WTC11 (cell line): ENCODE measurements around the gene COG4. TPM values are rescaled to one million over a fixed set of nuclear protein-coding genes. Genes with fewer than 3 reads are reported as not detected.

Experiments
- ATAC-seq: fragments of 200-7000 bp; cut with Tn5 transposase; 2 replicates; pipeline ENCODE4 v1.10.0; 2021; ENCODE audit warnings: mild to moderate bottlenecking, moderate library complexity
- CTCF ChIA-PET: fragments of 300-600 bp; sonication (Branson Sonifier 250); formaldehyde crosslinking; loops from one replicate; lab custom pipeline; 2021; ENCODE audit warnings: antibody characterized with exemption; lab: Charles Lee
- POLR2A ChIA-PET: fragments of 350-600 bp; sonication (Branson Sonifier 250); formaldehyde crosslinking; loops from one replicate; lab custom pipeline; 2021; ENCODE audit warnings: antibody characterized with exemption; lab: Charles Lee
- DNase-seq: peaks from one replicate; pipeline ENCODE4 v3.0.0; 2021; ENCODE audit warnings: low spot score
- H3K27ac Mint-ChIP-seq: 2 replicates; pipeline ENCODE4 v1.8.0; 2021; ENCODE audit warnings: mixed read lengths
- H3K27me3 Mint-ChIP-seq: 2 replicates; pipeline ENCODE4 v1.8.0; 2021; ENCODE audit warnings: low read depth, mild to moderate bottlenecking, moderate library complexity, mixed read lengths
- H3K36me3 Mint-ChIP-seq: 2 replicates; pipeline ENCODE4 v1.8.0; 2021; ENCODE audit warnings: mixed read lengths
- H3K4me1 Mint-ChIP-seq: 2 replicates; pipeline ENCODE4 v1.8.0; 2022; ENCODE audit warnings: mixed read lengths
- H3K4me3 Mint-ChIP-seq: 2 replicates; pipeline ENCODE4 v1.8.0; 2021; ENCODE audit warnings: mild to moderate bottlenecking, moderate library complexity, mixed read lengths
- H3K9me3 Mint-ChIP-seq: 2 replicates; pipeline ENCODE4 v1.8.0; 2021; ENCODE audit warnings: mixed read lengths
- CREM ChIP-seq: sonication (generic); formaldehyde crosslinking; IDR thresholded peaks from 2 replicates; pipeline ENCODE4 v1.8.1; 2022; ENCODE audit warnings: mild to moderate bottlenecking, missing genetic modification reagents, moderate library complexity
- E2F4 ChIP-seq: sonication (generic); formaldehyde crosslinking; IDR thresholded peaks from 2 replicates; pipeline ENCODE4 v1.8.1; 2022; ENCODE audit warnings: low read depth, mild to moderate bottlenecking, moderate library complexity, missing genetic modification reagents, borderline replicate concordance
- ETV6 ChIP-seq: sonication (generic); formaldehyde crosslinking; IDR thresholded peaks from 2 replicates; pipeline ENCODE4 v1.8.1; 2022; ENCODE audit warnings: mild to moderate bottlenecking, missing genetic modification reagents
- FOXJ3 ChIP-seq: sonication (generic); formaldehyde crosslinking; IDR thresholded peaks from 2 replicates; pipeline ENCODE4 v1.9.0; 2021; ENCODE audit warnings: missing genetic modification reagents, mild to moderate bottlenecking, borderline replicate concordance
- FOXK1 ChIP-seq: sonication (generic); formaldehyde crosslinking; IDR thresholded peaks from 2 replicates; pipeline ENCODE4 v1.8.0; 2022; ENCODE audit warnings: mild to moderate bottlenecking, moderate library complexity, missing genetic modification reagents
- MXD4 ChIP-seq: fragments of 250-450 bp; sonication (Bioruptor Pico); IDR thresholded peaks from 2 replicates; pipeline ENCODE4 v1.8.0; 2021; ENCODE audit warnings: mild to moderate bottlenecking, moderate library complexity, borderline replicate concordance
- PRDM15 ChIP-seq: sonication (generic); formaldehyde crosslinking; IDR thresholded peaks from 2 replicates; pipeline ENCODE4 v1.8.0; 2022; ENCODE audit warnings: missing genetic modification reagents
- TCF7 ChIP-seq: sonication (generic); formaldehyde crosslinking; IDR thresholded peaks from 2 replicates; pipeline ENCODE4 v1.8.0; 2022; ENCODE audit warnings: mild to moderate bottlenecking, low read depth, missing genetic modification reagents, moderate library complexity
- TEAD4 ChIP-seq: sonication (generic); formaldehyde crosslinking; IDR thresholded peaks from 2 replicates; pipeline ENCODE4 v1.8.0; 2022; ENCODE audit warnings: mild to moderate bottlenecking, missing genetic modification reagents
- ZNF263 ChIP-seq: sonication (generic); formaldehyde crosslinking; IDR thresholded peaks from 2 replicates; pipeline ENCODE4 v1.8.1; 2022; ENCODE audit warnings: low read depth, mild to moderate bottlenecking, moderate library complexity, missing genetic modification reagents
- ZNF671 ChIP-seq: fragments of 250-450 bp; sonication (Bioruptor Pico); IDR thresholded peaks from 2 replicates; pipeline ENCODE4 v1.8.0; 2021; ENCODE audit warnings: mild to moderate bottlenecking
- total RNA-seq: library from RNA; stranded (reverse); gene quantifications from 3 replicates; pipeline ENCODE4 v1.2.3, GENCODE V29; 2021
- TF ChIP-seq, protein P1 (sequence below): sonication (generic); formaldehyde crosslinking; IDR thresholded peaks from 2 replicates; pipeline ENCODE4 v1.8.1; 2022; ENCODE audit warnings: mild to moderate bottlenecking, missing genetic modification reagents, moderate library complexity, borderline replicate concordance
- TF ChIP-seq, protein P2 (sequence below): fragments of 250-450 bp; sonication (Bioruptor Pico); conservative IDR thresholded peaks from 2 replicates; pipeline ENCODE4 v1.9.0; 2021; ENCODE audit warnings: mild to moderate bottlenecking
- TF ChIP-seq, protein P3 (sequence below): sonication (generic); formaldehyde crosslinking; conservative IDR thresholded peaks from 2 replicates; pipeline ENCODE4 v1.8.1; 2022; ENCODE audit warnings: mild to moderate bottlenecking, missing genetic modification reagents
- TF ChIP-seq, protein P4 (sequence below): sonication (generic); formaldehyde crosslinking; conservative IDR thresholded peaks from 2 replicates; pipeline ENCODE4 v1.8.1; 2023; ENCODE audit warnings: mild to moderate bottlenecking, low read depth, missing genetic modification reagents, moderate library complexity

Gene COG4
- total RNA-seq, 1 experiment from 2014 or later, result 56.6 TPM

DNA sequence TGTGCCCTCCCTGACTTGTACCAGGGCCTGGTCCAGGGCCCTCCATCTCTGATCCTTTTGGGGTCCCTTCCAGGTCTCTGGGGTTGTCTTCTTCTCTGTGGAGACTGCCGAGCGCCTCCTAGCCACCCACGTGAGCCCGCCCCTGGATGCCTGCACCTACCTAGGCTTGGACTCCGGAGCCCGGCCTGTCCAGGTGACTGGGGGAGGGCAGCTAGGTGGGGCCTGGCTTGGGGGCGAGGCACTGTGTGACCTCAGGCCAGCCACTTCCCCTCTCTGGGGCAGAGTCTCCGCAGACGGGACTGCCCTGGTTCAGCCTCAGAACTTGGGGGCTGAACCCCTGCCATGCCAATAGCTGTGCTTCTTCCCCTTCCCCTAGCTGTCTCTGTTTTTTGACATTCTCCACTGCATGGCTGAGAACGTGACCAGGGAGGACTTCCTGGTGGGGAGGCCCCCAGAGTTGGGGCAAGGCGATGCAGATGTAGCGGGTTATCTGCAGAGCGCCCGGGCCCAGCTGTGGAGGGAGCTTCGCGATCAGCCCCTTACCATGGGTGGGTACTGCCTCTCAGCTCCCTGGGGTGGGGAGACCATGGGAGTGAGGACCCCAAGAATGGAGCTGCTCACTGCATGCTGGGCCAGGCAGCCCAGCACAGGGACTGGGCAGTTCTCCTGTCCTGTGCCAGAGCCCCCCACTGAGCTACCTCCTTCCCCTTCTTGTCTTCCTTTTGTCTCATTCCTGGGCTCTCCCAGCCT lies 54.4 kb downstream of the COG4 start (continued):
- TF ChIP-seq E2F4 (CRISPR knock-in tag) (no peak), TEAD4 (CRISPR knock-in tag) (no peak)

DNA sequence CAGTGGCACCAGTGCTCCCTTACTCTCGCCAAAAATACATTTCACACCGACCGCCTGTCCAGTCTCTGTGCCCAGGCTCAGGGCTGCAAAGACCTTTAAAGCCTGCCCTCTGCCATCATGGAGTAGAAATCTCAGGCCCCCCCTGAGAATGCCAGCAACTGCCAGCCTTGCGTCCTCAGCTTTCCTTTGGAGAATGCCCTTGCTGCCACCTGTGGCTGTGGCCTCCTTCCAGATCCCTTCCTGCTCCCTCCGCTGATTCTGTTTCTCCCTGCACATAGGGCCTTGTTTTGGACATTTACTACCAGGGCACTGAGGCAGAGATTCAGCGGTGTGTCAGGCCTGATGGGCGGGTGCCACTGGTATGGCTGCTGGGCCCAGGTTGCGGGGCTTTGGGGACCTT lies 55.7 kb downstream of the COG4 start:
- Mint-ChIP-seq H3K9me3 (no peaks in the 10 kb centered on the region), H3K27me3 (no peaks in the 10 kb centered on the region), H3K4me3 (no peak overlapping the region), H3K4me1 (peaks cover 3% of the 10 kb centered on the region; the same call in 1 of the 2 replicates), H3K27ac (no peak overlapping the region; the same call in 1 of the 2 replicates), H3K36me3 (no peaks in the 10 kb centered on the region)
- ChIA-PET CTCF (interaction anchor here (0.7 to 1.8 kb wide), 2 partner anchors 28 to 87 kb away, joined by 3 to 6 read pairs; no protein-coding TSS in a partner anchor), POLR2A (interaction anchor here (1.8 kb wide), 1 partner anchor 86 kb away, joined by 7 read pairs; no protein-coding TSS in a partner anchor)
- no peak for ATAC-seq
- DNase-seq, result no peak
- TF ChIP-seq ZNF671 (CRISPR knock-in tag) (no peak), PRDM15 (CRISPR knock-in tag) (peak; percentile 32; the same call in 1 of the 2 replicates)
- TF ChIP-seq, all 79 proteins: peak for 1

GRCh38 chr16:70467113-70467512 lies 56.2 kb downstream of the COG4 start:
- TF ChIP-seq ZNF263 (CRISPR knock-in tag) (no peak), MXD4 (no peak), FOXK1 (no peak), FOXJ3 (CRISPR knock-in tag) (no peak), CREM (no peak), TCF7 (no peak), ETV6 (CRISPR knock-in tag) (no peak)
- TF ChIP-seq, protein P1, sequence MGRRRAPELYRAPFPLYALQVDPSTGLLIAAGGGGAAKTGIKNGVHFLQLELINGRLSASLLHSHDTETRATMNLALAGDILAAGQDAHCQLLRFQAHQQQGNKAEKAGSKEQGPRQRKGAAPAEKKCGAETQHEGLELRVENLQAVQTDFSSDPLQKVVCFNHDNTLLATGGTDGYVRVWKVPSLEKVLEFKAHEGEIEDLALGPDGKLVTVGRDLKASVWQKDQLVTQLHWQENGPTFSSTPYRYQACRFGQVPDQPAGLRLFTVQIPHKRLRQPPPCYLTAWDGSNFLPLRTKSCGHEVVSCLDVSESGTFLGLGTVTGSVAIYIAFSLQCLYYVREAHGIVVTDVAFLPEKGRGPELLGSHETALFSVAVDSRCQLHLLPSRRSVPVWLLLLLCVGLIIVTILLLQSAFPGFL, result no peak
- TF ChIP-seq, protein P2, sequence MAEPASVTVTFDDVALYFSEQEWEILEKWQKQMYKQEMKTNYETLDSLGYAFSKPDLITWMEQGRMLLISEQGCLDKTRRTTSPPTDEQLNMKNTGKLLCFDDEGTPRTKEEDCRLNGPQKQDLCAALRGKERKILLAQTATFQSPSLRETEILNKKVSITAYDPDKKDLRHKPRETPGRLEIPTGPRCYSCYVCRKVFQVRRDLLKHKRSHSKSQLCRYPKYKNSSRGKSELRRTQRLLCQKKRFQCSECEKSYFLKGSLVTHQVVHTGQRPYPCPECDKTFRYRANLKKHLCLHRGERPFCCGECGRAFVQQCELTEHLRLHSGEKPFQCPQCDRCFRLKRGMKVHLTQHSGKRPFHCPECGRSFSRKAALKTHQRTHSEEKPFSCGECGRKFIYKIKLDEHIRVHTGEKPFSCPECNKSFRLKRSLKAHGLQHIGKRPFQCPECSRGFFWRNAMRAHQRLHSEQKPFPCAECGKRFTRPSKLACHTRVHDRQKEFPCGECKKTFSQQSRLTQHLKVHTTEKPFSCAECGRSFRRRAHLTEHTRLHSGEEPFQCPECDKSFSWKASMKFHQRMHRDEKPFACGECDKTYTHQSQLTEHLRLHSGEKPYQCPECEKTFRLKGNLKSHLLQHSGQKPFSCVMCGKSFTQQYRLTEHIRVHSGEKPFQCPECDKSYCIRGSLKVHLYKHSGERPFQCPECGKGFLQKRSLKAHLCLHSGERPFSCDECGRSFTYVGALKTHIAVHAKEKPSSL (CRISPR knock-in tag), result no peak
- TF ChIP-seq, protein P3, sequence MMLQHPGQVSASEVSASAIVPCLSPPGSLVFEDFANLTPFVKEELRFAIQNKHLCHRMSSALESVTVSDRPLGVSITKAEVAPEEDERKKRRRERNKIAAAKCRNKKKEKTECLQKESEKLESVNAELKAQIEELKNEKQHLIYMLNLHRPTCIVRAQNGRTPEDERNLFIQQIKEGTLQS (CRISPR knock-in tag), result no peak
- TF ChIP-seq, protein P4, sequence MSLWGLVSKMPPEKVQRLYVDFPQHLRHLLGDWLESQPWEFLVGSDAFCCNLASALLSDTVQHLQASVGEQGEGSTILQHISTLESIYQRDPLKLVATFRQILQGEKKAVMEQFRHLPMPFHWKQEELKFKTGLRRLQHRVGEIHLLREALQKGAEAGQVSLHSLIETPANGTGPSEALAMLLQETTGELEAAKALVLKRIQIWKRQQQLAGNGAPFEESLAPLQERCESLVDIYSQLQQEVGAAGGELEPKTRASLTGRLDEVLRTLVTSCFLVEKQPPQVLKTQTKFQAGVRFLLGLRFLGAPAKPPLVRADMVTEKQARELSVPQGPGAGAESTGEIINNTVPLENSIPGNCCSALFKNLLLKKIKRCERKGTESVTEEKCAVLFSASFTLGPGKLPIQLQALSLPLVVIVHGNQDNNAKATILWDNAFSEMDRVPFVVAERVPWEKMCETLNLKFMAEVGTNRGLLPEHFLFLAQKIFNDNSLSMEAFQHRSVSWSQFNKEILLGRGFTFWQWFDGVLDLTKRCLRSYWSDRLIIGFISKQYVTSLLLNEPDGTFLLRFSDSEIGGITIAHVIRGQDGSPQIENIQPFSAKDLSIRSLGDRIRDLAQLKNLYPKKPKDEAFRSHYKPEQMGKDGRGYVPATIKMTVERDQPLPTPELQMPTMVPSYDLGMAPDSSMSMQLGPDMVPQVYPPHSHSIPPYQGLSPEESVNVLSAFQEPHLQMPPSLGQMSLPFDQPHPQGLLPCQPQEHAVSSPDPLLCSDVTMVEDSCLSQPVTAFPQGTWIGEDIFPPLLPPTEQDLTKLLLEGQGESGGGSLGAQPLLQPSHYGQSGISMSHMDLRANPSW (CRISPR knock-in tag), result no peak
- no peak for DNase-seq
- Mint-ChIP-seq H3K36me3 (no peaks in the 10 kb centered on the region), H3K27me3 (no peaks in the 10 kb centered on the region), H3K27ac (no peak overlapping the region), H3K9me3 (no peaks in the 10 kb centered on the region), H3K4me3 (no peak overlapping the region), H3K4me1 (peaks cover 3% of the 10 kb centered on the region; the same call in 1 of the 2 replicates)
- ChIA-PET CTCF (interaction anchor here (0.7 to 1.8 kb wide), 3 partner anchors 28 to 87 kb away, joined by 3 to 6 read pairs (median 3); no protein-coding TSS in a partner anchor), POLR2A (no interaction called here)
- ATAC-seq, result no peak
